Measurements from ENCODE around the gene TCP1.

- TF ChIP-seq CTCF (IDR thresholded peaks at IDR 0.05; ENCODE audit: low read depth, low read length) (no peak), EZH2phosphoT487 (IDR thresholded peaks at IDR 0.05; ENCODE audit: low read depth) (no peak)
Measured at GRCh38 chr6:159761129-159761872, 28.1 kb downstream of the TCP1 start.

Measured in OCI-LY3 (cell line).